GM12878 (cell line): ENCODE data around the gene IGF2R. TPM values are rescaled to one million over a fixed set of nuclear protein-coding genes. Genes with fewer than 3 reads are reported as not detected.

Source experiments
- ATAC-seq: fragments of 200-7000 bp; cut with Tn5 transposase; 3 replicates; pipeline ENCODE4 v1.9.1; 2020; ENCODE audit warnings: mild to moderate bottlenecking, moderate library complexity
- BruUV-seq: library from RNA; stranded (reverse); fragments of 400-500 nt; replicated peaks from 2 replicates; lab custom pipeline; 2021; lab: Mats Ljungman, UMichigan
- CTCF ChIA-PET: fragments of 300-600 bp; sonication (Branson Sonifier 250); formaldehyde crosslinking; extraction: SDS; loops from one replicate; lab custom pipeline; 2021; ENCODE audit warnings: inconsistent platforms; lab: Yijun Ruan, JAX
- POLR2A ChIA-PET: fragments of 350-600 bp; formaldehyde crosslinking; extraction: SDS; loops from one replicate; lab custom pipeline; 2021; ENCODE audit warnings: inconsistent platforms; lab: Charles Lee
- RAD21 ChIA-PET: fragments of 300-600 bp; sonication (Branson Sonifier 250); formaldehyde crosslinking; loops from one replicate; lab custom pipeline; 2023; ENCODE audit warnings: antibody characterized with exemption; ENCODE audit not compliant: unreplicated experiment; lab: Charles Lee
- SMC1A ChIA-PET: fragments of 300-600 bp; sonication (Branson Sonifier 250); formaldehyde crosslinking; loops from one replicate; lab custom pipeline; 2023; ENCODE audit not compliant: unreplicated experiment, uncharacterized antibody; lab: Charles Lee
- DNase-seq: peaks from one replicate; pipeline ENCODE4 v3.0.0-alpha.2; 2011; ENCODE audit warnings: low read depth, low spot score
- FAIRE-seq: peaks from 3 replicates; lab custom pipeline; 2011; peaks lifted over from hg19 to GRCh38; lab: Jason Lieb, UNC
- H2AFZ ChIP-seq: 2 replicates; pipeline ENCODE4 v1.6.0; 2011; ENCODE audit warnings: low read depth, low read length, control low read depth; ENCODE audit not compliant: control insufficient read depth
- H3K27ac ChIP-seq: 2 replicates; pipeline ENCODE4 v1.5.1; 2011; ENCODE audit warnings: control low read depth; ENCODE audit not compliant: control insufficient read depth, insufficient read depth
- H3K27me3 ChIP-seq, 2 experiments: replicated peaks in 1 of 2; 2 replicates each; pipeline versions ENCODE4 v1.6.0 to v1.6.1; 2011; ENCODE audit warnings: low read length in 1 of 2; ENCODE audit not compliant: control insufficient read depth in 2 of 2, insufficient read depth in 2 of 2
- H3K36me3 ChIP-seq, 2 experiments: 2 replicates each; pipeline ENCODE4 v1.5.1; 2011; ENCODE audit warnings: low read length in 1 of 2; ENCODE audit not compliant: control insufficient read depth in 2 of 2, insufficient read depth in 2 of 2
- H3K4me1 ChIP-seq: 2 replicates; pipeline ENCODE4 v1.6.1; 2011; ENCODE audit warnings: mild to moderate bottlenecking, low read length, moderate library complexity, mixed read lengths; ENCODE audit not compliant: control insufficient read depth, insufficient read depth
- H3K4me2 ChIP-seq: 2 replicates; pipeline ENCODE4 v1.6.0; 2011; ENCODE audit warnings: control low read depth; ENCODE audit not compliant: control insufficient read depth, insufficient read depth
- H3K4me3 ChIP-seq: fragments of 200-600 bp; sonication (generic); 2 replicates; pipeline ENCODE4 v1.5.1; 2016
- H3K79me2 ChIP-seq: 2 replicates; pipeline ENCODE4 v1.6.0; 2011; ENCODE audit warnings: low read length; ENCODE audit not compliant: control insufficient read depth, insufficient read depth
- H3K9ac ChIP-seq: 2 replicates; pipeline ENCODE4 v1.8.0; 2011; ENCODE audit warnings: low read length, control low read depth, mixed read lengths; ENCODE audit not compliant: control insufficient read depth, insufficient read depth
- H3K9me3 ChIP-seq: replicated peaks from 3 replicates; pipeline ENCODE4 v1.5.1; 2011; ENCODE audit warnings: mild to moderate bottlenecking, low read length; ENCODE audit not compliant: control insufficient read depth, insufficient read depth
- H4K20me1 ChIP-seq: 2 replicates; pipeline ENCODE4 v1.6.0; 2011; ENCODE audit not compliant: control insufficient read depth, insufficient read depth
- CEBPB ChIP-seq, 2 experiments: fragments of 150-350 bp in 1 of 2; IDR thresholded peaks; 2 replicates each; pipeline ENCODE4 v1.6.1; 2012 to 2014; ENCODE audit warnings: low read depth in 2 of 2, low read length in 2 of 2, borderline replicate concordance in 1 of 2, inconsistent platforms in 1 of 2
- CREM ChIP-seq: IDR thresholded peaks from 2 replicates; pipeline ENCODE4 v1.6.1; 2014; ENCODE audit warnings: antibody characterized with exemption, low read depth
- EP300 ChIP-seq, 2 experiments: fragments of 150-350 bp in 1 of 2; IDR thresholded peaks; 2 replicates each; pipeline ENCODE4 v1.6.1; 2011 to 2012; ENCODE audit warnings: low read depth in 2 of 2, low read length in 2 of 2, borderline replicate concordance in 1 of 2, improper control_type of control experiment in 1 of 2, inconsistent platforms in 1 of 2; ENCODE audit not compliant: control insufficient read depth in 1 of 2
- HDAC6 ChIP-seq: fragments of 200-600 bp; sonication (generic); IDR thresholded peaks from one replicate; pipeline ENCODE4 v1.8.0; 2017; ENCODE audit warnings: antibody characterized with exemption; ENCODE audit not compliant: unreplicated experiment
- KAT2A ChIP-seq: conservative IDR thresholded peaks from 2 replicates; pipeline ENCODE4 v1.6.1; 2011; ENCODE audit warnings: low read depth, low read length; ENCODE audit not compliant: control insufficient read depth
- RBBP5 ChIP-seq: fragments of 200-600 bp; sonication (generic); conservative IDR thresholded peaks from 2 replicates; pipeline ENCODE4 v1.6.1; 2016
- SMC3 ChIP-seq: IDR thresholded peaks from 2 replicates; pipeline ENCODE4 v1.6.1; 2011; ENCODE audit warnings: low read length, improper control_type of control experiment, borderline replicate concordance
- SREBF2 ChIP-seq: IDR thresholded peaks from 2 replicates; pipeline ENCODE4 v1.6.1; 2012; ENCODE audit warnings: mild to moderate bottlenecking, low read length
- TBL1XR1 ChIP-seq: IDR thresholded peaks from 2 replicates; pipeline ENCODE4 v1.6.1; 2012; ENCODE audit warnings: low read depth, low read length, improper control_type of control experiment
- ZNF24 ChIP-seq: fragments of 450-650 bp; IDR thresholded peaks from 2 replicates; pipeline ENCODE4 v1.6.1; 2017; ENCODE audit warnings: antibody characterized with exemption, mild to moderate bottlenecking
- WGBS: methylation state at CpG from one replicate; pipeline ENCODE4 v1.1.6; 2016; ENCODE audit warnings: low lambda C conversion rate; ENCODE audit not compliant: insufficient replicate concordance, insufficient coverage; ENCODE audit errors: missing lambda C conversion rate; 5-methylcytosine and 5-hydroxymethylcytosine counted together
- in situ Hi-C: fragments of 300-500 bp; cut with MboI; formaldehyde crosslinking; loops from 9 replicates; pipeline ENCODE4 v1.14.3; 2018; ENCODE audit warnings: mixed read lengths
- intact Hi-C: fragments of 100-400 bp; cut with micrococcal nuclease; formaldehyde crosslinking; loops from one replicate; pipeline ENCODE4 v1.14.2; 2022; ENCODE audit not compliant: unreplicated experiment
- polyA plus RNA-seq, 11 experiments: library from polyadenylated mRNA; depleted of rRNA in 4 of 11; unstranded in 6 of 11; stranded (reverse) in 5 of 11; fragments of >200 nt; fragmentation: Nextera tagmentation in 4 of 11; fragmentation: Illumina TruSeq in 1 of 11; extraction: Ambion mirVana in 4 of 11; extraction: Trizol in 1 of 11; gene quantifications; 1 replicate in 1 of 11; 2 replicates in 10 of 11; pipeline versions ENCODE4 v1.2.1 to v1.2.3, GENCODE V29; 2011 to 2016; ENCODE audit warnings: inconsistent platforms in 2 of 11, missing spikeins in 2 of 11, low read depth in 1 of 11
- total RNA-seq, 4 experiments: library from RNA; depleted of rRNA in 3 of 4; stranded (reverse); fragments of >200 nt in 3 of 4; fragmentation: Illumina TruSeq in 1 of 4; extraction: Trizol in 1 of 4; gene quantifications; 2 replicates each; pipeline versions ENCODE4 v1.2.1 to v1.2.3, GENCODE V29; 2013 to 2021

The IGF2R gene
- total and polyA plus RNA-seq, 10 of the 15 experiments (the other 5 are each of a cell fraction or from before 2014, with no cell fraction given): 1.00 to 40.1 (median 16.8) TPM

- Histone ChIP-seq H4K20me1 (peaks cover 6% of the 10 kb centered on the region; the same call in 1 of the 2 replicates), H3K27ac (no peak overlapping the region), H3K4me1 (peaks cover 25% of the 10 kb centered on the region), H3K36me3 (peaks cover 30 to 62% of the 10 kb centered on the region in 2 experiments), H3K4me3 (no peak overlapping the region), H3K9ac (no peak overlapping the region), H3K4me2 (no peak overlapping the region), H2AFZ (no peak overlapping the region), H3K27me3 (no peaks in the 10 kb centered on the region), H3K79me2 (no peaks in the 10 kb centered on the region), H3K9me3 (no peaks in the 10 kb centered on the region)
- ATAC-seq: no peak
- in situ Hi-C loops (no loop called here), intact Hi-C loops (no loop called here)
- WGBS: 100% methylated on average over 9 of the region's 9 CpGs
- BruUV-seq: no TSS peak
- ChIA-PET SMC1A (interaction anchor here (1.1 kb wide), 1 partner anchor 10 kb away, joined by 3 read pairs; no protein-coding TSS in a partner anchor), POLR2A (no interaction called here), RAD21 (no interaction called here), CTCF (interaction anchor here (0.6 kb wide), 1 partner anchor 11 kb away, joined by 5 read pairs; no protein-coding TSS in a partner anchor)
- FAIRE-seq: no peak
- TF ChIP-seq RBBP5 (no peak), CREM (no peak), SREBF2 (no peak), CEBPB (IDR thresholded peaks at IDR 0.05; ENCODE audit: borderline replicate concordance in 1 of 2, low read depth in 2 of 2, low read length in 2 of 2) (no peak), EP300 (IDR thresholded peaks at IDR 0.05; ENCODE audit: borderline replicate concordance in 1 of 2, control insufficient read depth in 1 of 2, low read depth in 2 of 2, low read length in 2 of 2) (no peak), KAT2A (no peak), HDAC6 (no peak), ZNF24 (no peak), SMC3 (no peak), TBL1XR1 (no peak)
- DNase-seq: no peak
Observed at GRCh38 chr6:160073272-160073671, 104.4 kb downstream of the IGF2R start.
